ENCODE results near the gene APLP1.
"Not testable (repeated sequence)": the region's sequence is repeated elsewhere in the genome, so short reads cannot be mapped to it uniquely, and the experiment has no call there.

The APLP1 gene

DNA sequence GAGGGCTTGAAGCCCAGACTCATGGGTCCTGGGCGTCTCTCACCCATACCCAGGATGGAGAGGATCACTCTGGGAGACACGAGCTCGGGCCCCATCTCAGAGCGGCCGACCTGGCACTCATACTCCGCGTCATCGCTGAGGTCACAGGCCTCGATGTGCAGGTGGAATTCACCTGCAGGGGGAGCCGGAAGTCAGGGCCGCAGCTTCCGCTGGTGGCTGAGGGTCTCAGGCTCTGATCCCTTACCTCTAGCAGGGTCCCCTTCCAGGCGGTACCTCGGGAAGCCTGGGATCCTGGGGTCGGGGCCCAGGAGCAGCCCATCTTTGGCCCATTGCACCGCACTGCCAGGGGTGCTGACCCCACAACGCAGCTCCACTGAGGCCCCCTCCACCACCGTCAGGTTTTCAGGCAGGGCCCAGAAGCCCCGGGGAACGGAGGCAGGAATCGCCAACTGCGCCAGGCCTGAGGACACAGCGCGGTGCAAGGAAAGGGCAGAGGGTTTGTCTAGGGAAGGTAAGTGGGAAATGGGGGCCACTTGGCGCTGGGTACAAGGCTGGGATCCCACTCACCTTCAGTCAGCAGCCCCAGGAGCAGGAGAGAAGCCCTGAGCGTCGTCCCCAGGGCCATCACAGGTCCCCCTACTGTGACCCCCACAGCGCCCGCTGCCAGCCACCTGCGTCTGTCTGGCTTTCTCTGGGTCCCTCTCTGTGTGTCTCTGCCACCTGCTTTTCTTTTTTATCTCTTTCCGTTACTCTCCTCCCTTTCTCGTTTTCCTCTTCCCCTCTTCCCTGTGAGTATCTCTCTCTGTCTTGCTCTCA, 17.0 kb upstream of the APLP1 start:
- FAIRE-seq (no peak), DNase-seq (ENCODE audit: extremely low spot score, insufficient read length, low read depth) (no peak)

GRCh38 chr19:35852029-35852780, 16.2 kb upstream of the APLP1 start, which contains the start of gene NPHS1:
Gene NPHS1 (minus strand): TSS chr19:35852504. CDS start chr19:35851837, 667 bp downstream.
- DNase-seq (ENCODE audit: extremely low spot score, insufficient read length, low read depth) (no peak), FAIRE-seq (no peak)

DNA sequence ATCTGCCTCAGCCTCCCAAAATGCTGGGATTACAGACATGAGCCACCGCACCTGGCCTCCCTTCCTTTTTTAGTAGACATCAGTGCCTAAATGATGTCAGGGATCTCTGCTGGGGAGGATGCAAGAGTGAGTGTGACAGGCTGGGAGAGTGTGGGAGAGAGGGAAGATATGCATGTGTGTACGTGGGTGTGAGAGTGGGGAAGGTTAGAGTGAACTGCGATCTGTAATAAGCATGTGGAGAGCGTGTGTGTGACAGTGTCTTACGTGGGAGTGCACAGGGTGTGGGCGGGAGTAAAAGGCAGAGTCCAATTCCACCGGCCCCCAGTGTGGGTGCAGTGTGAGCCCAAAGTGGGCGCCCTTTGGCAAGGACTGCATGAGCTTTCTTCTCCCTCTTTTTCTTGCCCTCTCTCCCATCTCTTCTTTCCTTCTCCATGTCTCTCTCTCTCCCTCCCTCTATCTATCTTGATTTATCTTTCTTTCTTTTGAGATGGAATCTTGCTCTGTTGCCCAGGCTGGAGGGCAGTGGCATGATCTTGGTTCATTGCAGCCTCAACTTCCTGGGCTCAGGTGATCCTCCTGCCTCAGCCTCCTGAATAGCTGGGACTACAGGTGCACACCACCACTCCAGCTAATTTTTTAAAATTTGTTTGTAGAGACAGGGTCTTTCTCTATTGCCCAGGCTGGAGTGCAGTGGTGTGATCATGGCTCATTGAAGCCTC, 15.2 kb upstream of the APLP1 start:
- FAIRE-seq (no peak), DNase-seq (ENCODE audit: extremely low spot score, insufficient read length, low read depth) (no peak)

DNA sequence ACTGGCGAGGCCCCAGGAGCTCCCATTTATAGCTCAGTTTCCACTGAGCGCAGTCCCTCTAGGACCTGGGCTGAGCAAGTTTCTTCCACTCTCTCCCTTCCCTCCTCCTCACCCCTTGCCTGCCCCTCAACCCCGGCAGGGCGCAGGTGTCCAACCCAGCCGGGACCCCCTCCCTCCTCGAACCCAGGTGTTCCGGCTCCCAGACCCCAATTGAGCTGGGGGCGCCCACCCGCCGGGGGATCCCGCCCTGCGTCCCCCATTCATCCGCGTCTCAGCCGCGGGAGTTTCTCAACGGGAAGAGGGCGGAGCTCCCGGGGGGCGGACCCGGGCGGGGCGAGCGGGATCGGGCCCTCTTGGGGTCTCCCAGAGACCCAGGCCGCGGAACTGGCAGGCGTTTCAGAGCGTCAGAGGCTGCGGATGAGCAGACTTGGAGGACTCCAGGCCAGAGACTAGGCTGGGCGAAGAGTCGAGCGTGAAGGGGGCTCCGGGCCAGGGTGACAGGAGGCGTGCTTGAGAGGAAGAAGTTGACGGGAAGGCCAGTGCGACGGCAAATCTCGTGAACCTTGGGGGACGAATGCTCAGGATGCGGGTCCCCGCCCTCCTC, 11.7 kb upstream of the APLP1 start, which contains the start of gene KIRREL2:
TSS of gene KIRREL2 (plus strand) at position 366 of the 604 bp plus-strand sequence. CDS start at position 575, 209 bp downstream.
- no peak for DNase-seq (ENCODE audit: extremely low spot score, insufficient read length, low read depth)
- no peak for FAIRE-seq

DNA sequence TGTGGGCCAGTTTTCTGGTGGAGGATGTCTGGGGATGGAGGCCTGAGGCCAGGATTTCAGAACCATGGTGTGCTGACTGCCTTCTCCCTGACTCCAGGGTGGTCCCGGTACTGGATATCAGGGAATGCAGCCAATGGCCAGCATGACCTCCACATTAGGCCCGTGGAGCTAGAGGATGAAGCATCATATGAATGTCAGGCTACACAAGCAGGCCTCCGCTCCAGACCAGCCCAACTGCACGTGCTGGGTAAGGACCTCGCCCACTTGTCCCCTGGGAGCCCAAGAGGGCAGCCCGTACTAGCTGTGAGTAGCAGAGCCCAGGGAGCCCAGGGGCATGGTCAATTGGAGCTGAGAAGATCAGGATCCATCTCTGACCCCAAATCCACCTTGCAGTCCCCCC, 10.1 kb upstream of the APLP1 start:
- no peak for DNase-seq (ENCODE audit: extremely low spot score, insufficient read length, low read depth)
- no peak for FAIRE-seq

DNA sequence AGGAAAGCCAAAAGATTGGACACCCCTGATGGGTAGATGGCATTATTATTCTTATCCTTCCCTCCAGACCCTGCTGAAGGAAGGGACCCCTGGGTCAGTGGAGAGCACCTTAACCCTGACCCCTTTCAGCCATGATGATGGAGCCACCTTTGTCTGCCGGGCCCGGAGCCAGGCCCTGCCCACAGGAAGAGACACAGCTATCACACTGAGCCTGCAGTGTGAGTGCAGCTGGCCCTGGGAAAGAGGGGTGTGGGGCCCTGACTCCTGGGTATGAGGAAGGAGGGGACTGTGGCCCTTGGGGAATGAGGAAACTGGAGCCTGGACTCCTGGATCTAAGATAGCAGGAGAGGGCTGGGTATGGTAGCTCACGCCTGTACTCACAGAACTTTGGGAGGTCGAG, 9.0 kb upstream of the APLP1 start:
- FAIRE-seq (no peak), DNase-seq (ENCODE audit: extremely low spot score, insufficient read length, low read depth) (no peak)

- FAIRE-seq (no peak), DNase-seq (ENCODE audit: extremely low spot score, insufficient read length, low read depth) (no peak)
These were observed 7.9 kb upstream of the APLP1 start for GRCh38 chr19:35860436-35860817.

DNA sequence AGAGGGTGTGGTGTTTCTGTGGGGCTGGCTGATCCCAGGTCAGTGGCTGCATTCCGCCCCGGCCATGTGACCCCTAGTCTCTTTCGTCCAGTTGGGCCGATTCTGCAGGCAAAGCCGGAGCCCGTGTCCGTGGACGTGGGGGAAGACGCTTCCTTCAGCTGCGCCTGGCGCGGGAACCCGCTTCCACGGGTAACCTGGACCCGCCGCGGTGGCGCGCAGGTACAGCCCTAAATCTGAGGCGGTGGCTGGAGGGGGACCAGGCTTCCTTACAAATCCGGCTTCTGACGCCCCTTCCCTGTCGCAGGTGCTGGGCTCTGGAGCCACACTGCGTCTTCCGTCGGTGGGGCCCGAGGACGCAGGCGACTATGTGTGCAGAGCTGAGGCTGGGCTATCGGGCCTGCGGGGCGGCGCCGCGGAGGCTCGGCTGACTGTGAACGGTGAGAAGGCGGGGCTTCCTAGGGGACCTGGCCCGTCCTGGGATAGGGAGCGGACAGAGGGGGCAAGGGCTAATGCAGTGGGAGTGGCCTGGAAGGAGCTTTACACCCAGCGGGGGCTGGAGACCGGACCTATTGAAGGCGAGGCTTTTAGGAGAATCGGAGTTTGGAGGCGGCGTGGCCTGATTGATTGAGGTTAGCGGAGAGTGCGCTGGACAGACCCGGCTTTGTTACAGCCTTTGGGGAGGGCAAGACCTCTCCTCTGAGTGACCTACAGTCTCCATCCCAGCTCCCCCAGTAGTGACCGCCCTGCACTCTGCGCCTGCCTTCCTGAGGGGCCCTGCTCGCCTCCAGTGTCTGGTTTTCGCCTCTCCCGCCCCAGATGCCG, 7.3 kb upstream of the APLP1 start:
- DNase-seq (ENCODE audit: extremely low spot score, insufficient read length, low read depth) (no peak), FAIRE-seq (no peak)

DNA sequence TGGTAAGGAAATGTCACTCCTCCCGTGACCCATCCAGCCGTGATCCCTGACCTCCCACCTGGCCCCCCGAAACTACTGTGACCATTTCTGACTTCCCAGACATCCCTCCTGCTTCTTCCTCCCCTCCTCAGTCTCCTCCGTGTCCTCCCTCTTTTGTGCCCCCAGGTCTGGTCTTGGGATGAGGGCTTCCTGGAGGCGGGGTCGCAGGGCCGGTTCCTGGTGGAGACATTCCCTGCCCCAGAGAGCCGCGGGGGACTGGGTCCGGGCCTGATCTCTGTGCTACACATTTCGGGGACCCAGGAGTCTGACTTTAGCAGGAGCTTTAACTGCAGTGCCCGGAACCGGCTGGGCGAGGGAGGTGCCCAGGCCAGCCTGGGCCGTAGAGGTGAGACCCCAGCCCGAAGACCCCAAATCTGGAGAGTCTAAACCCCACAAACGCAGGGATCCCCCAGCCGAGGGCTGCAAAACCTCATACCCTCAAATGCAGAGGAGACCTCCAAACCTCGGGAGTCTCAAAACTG, 6.7 kb upstream of the APLP1 start:
- FAIRE-seq: no peak
- DNase-seq (ENCODE audit: extremely low spot score, insufficient read length, low read depth): no peak

- FAIRE-seq (no peak), DNase-seq (ENCODE audit: extremely low spot score, insufficient read length, low read depth) (no peak)
These were observed 5.8 kb upstream of the APLP1 start for GRCh38 chr19:35862528-35862927.

GRCh38 chr19:35863018-35863417, 5.4 kb upstream of the APLP1 start:
- DNase-seq (ENCODE audit: extremely low spot score, insufficient read length, low read depth) (no peak), FAIRE-seq (no peak)

DNA sequence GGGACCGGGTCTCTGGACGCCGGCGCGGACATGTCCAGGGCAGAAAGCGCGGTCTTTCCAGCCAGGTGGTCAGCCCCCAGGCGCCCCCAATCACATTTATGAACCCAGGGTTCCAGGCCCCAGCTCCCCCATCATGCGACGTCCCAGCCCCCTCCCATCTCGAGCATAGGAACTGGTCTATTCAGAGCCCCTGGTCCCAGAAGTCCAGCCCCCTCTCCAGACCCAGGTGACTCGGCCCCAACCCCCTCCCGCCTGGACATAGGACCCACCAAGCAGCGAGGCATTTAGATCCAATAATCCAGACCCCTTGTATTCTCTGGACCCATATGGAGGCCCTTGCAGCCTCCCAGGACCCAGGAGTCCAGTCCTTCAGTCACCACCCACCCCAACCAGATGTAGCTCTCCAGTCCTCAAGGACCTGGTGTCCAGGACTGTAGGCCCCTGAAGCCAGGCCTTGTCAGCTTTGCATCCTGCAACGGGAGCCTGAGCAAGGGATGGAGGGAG, 501 bp downstream of the APLP1 start:
- FAIRE-seq (no peak), DNase-seq (ENCODE audit: extremely low spot score, insufficient read length, low read depth) (no peak)

GRCh38 chr19:35869327-35870123, 1.2 kb downstream of the APLP1 start:
- FAIRE-seq (peak; percentile 81), DNase-seq (ENCODE audit: extremely low spot score, insufficient read length, low read depth) (peak; percentile 69)

DNA sequence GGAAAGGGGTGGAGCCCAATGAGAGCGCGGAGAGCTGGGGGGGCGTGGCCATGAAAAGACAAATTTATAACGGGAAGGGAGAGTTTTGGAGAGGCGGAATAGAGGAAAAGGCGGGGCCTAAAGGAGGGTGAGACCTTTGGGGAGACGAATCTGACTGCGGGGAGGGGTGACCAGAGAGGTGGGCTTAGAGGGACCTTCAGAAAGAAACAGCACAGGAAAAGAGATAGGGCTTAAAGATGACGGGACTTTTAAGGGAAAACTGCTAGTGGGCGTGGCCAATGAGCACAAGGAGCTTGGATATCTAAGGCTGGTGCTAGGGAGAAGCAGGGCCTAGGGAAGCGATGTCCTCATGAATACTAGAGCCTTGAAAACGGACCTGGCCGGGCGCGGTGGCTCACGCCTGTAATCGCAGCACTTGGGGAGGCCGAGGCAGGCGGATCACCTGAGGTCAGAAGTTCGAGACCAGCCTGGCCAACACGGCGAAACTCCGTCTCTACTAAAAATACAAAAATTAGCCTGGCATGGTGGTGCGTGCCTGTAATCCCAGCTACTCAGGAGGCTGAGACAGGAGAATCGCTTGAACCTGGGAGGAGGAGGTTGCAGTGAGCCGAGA, 1.9 kb downstream of the APLP1 start:
- not testable (repeated sequence) for FAIRE-seq; DNase-seq (ENCODE audit: extremely low spot score, insufficient read length, low read depth)

DNA sequence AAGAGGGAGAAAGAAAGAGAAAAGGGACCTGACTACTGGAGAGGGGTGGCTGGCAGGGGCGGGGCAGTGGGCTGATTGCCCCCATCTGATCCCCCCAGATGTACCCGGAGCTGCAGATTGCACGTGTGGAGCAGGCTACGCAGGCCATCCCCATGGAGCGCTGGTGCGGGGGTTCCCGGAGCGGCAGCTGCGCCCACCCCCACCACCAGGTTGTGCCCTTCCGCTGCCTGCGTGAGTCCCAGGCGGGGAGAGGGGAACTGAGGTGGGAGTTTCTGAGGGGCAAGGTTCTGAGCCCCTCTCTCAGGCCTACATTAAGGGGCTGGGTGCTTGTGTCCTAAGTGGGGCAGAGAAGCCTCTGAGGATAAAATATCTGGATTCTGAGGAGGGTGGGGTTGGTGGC, 2.4 kb downstream of the APLP1 start:
- FAIRE-seq (no peak), DNase-seq (ENCODE audit: extremely low spot score, insufficient read length, low read depth) (no peak)

- FAIRE-seq (no peak), DNase-seq (ENCODE audit: extremely low spot score, insufficient read length, low read depth) (no peak)
These were observed 3.2 kb downstream of the APLP1 start for GRCh38 chr19:35871611-35872010.

- DNase-seq (ENCODE audit: extremely low spot score, insufficient read length, low read depth) (no peak), FAIRE-seq (no peak)
These were observed 3.8 kb downstream of the APLP1 start for GRCh38 chr19:35872180-35872579.

All from GM18507 (cell line).